Raji (cell line): Measurements from ENCODE around the gene GIMAP2.

Experiments used
- POLR2A ChIP-seq: IDR thresholded peaks from 2 replicates; pipeline ENCODE4 v1.6.1; 2011; ENCODE audit warnings: low read depth, low read length, control low read depth; ENCODE audit not compliant: insufficient read depth

Gene GIMAP2

GRCh38 chr7:150668472-150668911 is 17.0 kb upstream of the GIMAP2 start:
- no peak for TF ChIP-seq POLR2A

GRCh38 chr7:150668977-150669376 is 16.5 kb upstream of the GIMAP2 start:
- no peak for TF ChIP-seq POLR2A

- TF ChIP-seq POLR2A: no peak
Observed at GRCh38 chr7:150675714-150676113, 9.8 kb upstream of the GIMAP2 start.

- TF ChIP-seq POLR2A: no peak
Observed at GRCh38 chr7:150686030-150686631, 625 bp downstream of the GIMAP2 start.

- TF ChIP-seq POLR2A: no peak
Observed at GRCh38 chr7:150688630-150689029, 3.1 kb downstream of the GIMAP2 start.

GRCh38 chr7:150695654-150696053 is 10.1 kb downstream of the GIMAP2 start:
- TF ChIP-seq POLR2A: no peak

GRCh38 chr7:150703209-150703608 is 17.7 kb downstream of the GIMAP2 start:
- TF ChIP-seq POLR2A: no peak

- TF ChIP-seq POLR2A: no peak
Observed at GRCh38 chr7:150715293-150715692, 29.8 kb downstream of the GIMAP2 start.

- TF ChIP-seq POLR2A: no peak
Observed at GRCh38 chr7:150715738-150716137, 30.2 kb downstream of the GIMAP2 start.

GRCh38 chr7:150716368-150716767 is 30.9 kb downstream of the GIMAP2 start, which contains the start of gene GIMAP1:
GIMAP1 (plus strand) TSS chr7:150716613; CDS start chr7:150719048, 2,435 bp downstream.
- TF ChIP-seq POLR2A: no peak

- no peak for TF ChIP-seq POLR2A
Observed at GRCh38 chr7:150716939-150717338, 31.4 kb downstream of the GIMAP2 start.

GRCh38 chr7:150717814-150718420 is 32.4 kb downstream of the GIMAP2 start:
- TF ChIP-seq POLR2A: no peak

- no peak for TF ChIP-seq POLR2A
Observed at GRCh38 chr7:150719436-150719835, 33.9 kb downstream of the GIMAP2 start.

GRCh38 chr7:150719960-150720891 is 34.7 kb downstream of the GIMAP2 start:
- TF ChIP-seq POLR2A: no peak

GRCh38 chr7:150721970-150722373 is 36.5 kb downstream of the GIMAP2 start:
- TF ChIP-seq POLR2A: no peak

GRCh38 chr7:150722431-150722931 is 37.0 kb downstream of the GIMAP2 start:
- TF ChIP-seq POLR2A: no peak

- TF ChIP-seq POLR2A: no peak
Observed at GRCh38 chr7:150723467-150723866, 38.0 kb downstream of the GIMAP2 start.
